H1 (cell line): Measurements from ENCODE around the gene CNTN3. TPM values are rescaled to one million over a fixed set of nuclear protein-coding genes. Genes with fewer than 3 reads are reported as not detected.

ENCODE experiments used
- CTCF ChIA-PET: fragments of 300-600 bp; sonication (Branson Sonifier 250); formaldehyde crosslinking; loops from one replicate; lab custom pipeline; 2021; ENCODE audit not compliant: partially characterized antibody; lab: Charles Lee
- POLR2A ChIA-PET: fragments of 300-600 bp; sonication (Branson Sonifier 250); formaldehyde crosslinking; loops from one replicate; lab custom pipeline; 2021; ENCODE audit warnings: inconsistent platforms; ENCODE audit not compliant: partially characterized antibody; lab: Charles Lee
- DNase-seq, 2 experiments: peaks; one replicate each; pipeline versions ENCODE4 v3.0.0 to v3.0.0-alpha.2; 2010 to 2022; ENCODE audit warnings: low spot score in 2 of 2, low read depth in 1 of 2, mixed read lengths in 1 of 2
- FAIRE-seq: peaks from 2 replicates; lab custom pipeline; 2011; peaks lifted over from hg19 to GRCh38; lab: Jason Lieb, UNC
- H2AFZ ChIP-seq: 2 replicates; pipeline ENCODE4 v1.8.1; 2012; ENCODE audit warnings: low read length, inconsistent platforms
- H2AK5ac ChIP-seq: 2 replicates; pipeline ENCODE4 v1.6.1; 2013; ENCODE audit warnings: low read depth, low read length
- H2BK120ac ChIP-seq: replicated peaks from 2 replicates; pipeline ENCODE3; 2013; ENCODE audit warnings: low read depth, low read length, inconsistent platforms
- H2BK12ac ChIP-seq: 2 replicates; pipeline ENCODE4 v1.6.1; 2013; ENCODE audit warnings: low read depth, low read length
- H2BK15ac ChIP-seq: 2 replicates; pipeline ENCODE4 v1.6.1; 2013; ENCODE audit warnings: low read length
- H2BK20ac ChIP-seq: 2 replicates; pipeline ENCODE4 v1.6.1; 2013; ENCODE audit warnings: low read length
- H2BK5ac ChIP-seq: 2 replicates; pipeline ENCODE4 v1.6.1; 2013; ENCODE audit warnings: low read depth, low read length
- H3K14ac ChIP-seq: 2 replicates; pipeline ENCODE4 v1.6.1; 2013; ENCODE audit warnings: inconsistent platforms; ENCODE audit not compliant: insufficient read length
- H3K18ac ChIP-seq: 2 replicates; pipeline ENCODE4 v1.6.1; 2013; ENCODE audit warnings: low read length; ENCODE audit errors: extremely low read depth
- H3K23ac ChIP-seq: 2 replicates; pipeline ENCODE4 v1.6.1; 2013; ENCODE audit warnings: inconsistent platforms; ENCODE audit not compliant: insufficient read length
- H3K23me2 ChIP-seq: 2 replicates; pipeline ENCODE4 v1.6.1; 2013; ENCODE audit warnings: low read depth, low read length
- H3K27ac ChIP-seq: 2 replicates; pipeline ENCODE4 v1.6.1; 2011; ENCODE audit warnings: low read depth, low read length, inconsistent platforms
- H3K27me3 ChIP-seq, 4 experiments: replicated peaks in 1 of 4; 1 replicate in 1 of 4; 2 replicates in 3 of 4; pipeline versions ENCODE4 v1.6.1 to v1.8.1; 2011 to 2013; ENCODE audit warnings: low read length in 3 of 4, mild to moderate bottlenecking in 3 of 4, inconsistent platforms in 2 of 4, mixed read lengths in 2 of 4, moderate library complexity in 1 of 4; ENCODE audit not compliant: control insufficient read depth in 3 of 4, insufficient read depth in 3 of 4; ENCODE audit errors: extremely low read depth in 1 of 4
- H3K36me3 ChIP-seq, 4 experiments: 2 replicates each; pipeline versions ENCODE4 v1.6.1 to v1.8.1; 2011 to 2013; ENCODE audit warnings: mild to moderate bottlenecking in 4 of 4, low read length in 3 of 4, moderate library complexity in 2 of 4, control low read depth in 1 of 4, inconsistent platforms in 1 of 4; ENCODE audit not compliant: insufficient read depth in 4 of 4, control insufficient read depth in 2 of 4
- H3K4ac ChIP-seq: replicated peaks from 2 replicates; pipeline ENCODE3; 2013; ENCODE audit warnings: low read length, low read depth, mixed read lengths, inconsistent platforms; ENCODE audit not compliant: insufficient read length
- H3K4me1 ChIP-seq, 4 experiments: replicated peaks in 1 of 4; 1 replicate in 1 of 4; 2 replicates in 3 of 4; pipeline versions ENCODE4 v1.6.1 to v1.8.1; 2011 to 2013; ENCODE audit warnings: low read length in 3 of 4, inconsistent platforms in 2 of 4, mixed read lengths in 1 of 4; ENCODE audit not compliant: insufficient read depth in 4 of 4, control insufficient read depth in 3 of 4
- H3K4me2 ChIP-seq, 2 experiments: 2 replicates each; pipeline versions ENCODE4 v1.6.1 to v1.8.1; 2011 to 2013; ENCODE audit warnings: low read depth in 2 of 2, low read length in 2 of 2, control low read depth in 1 of 2, inconsistent platforms in 1 of 2, mild to moderate bottlenecking in 1 of 2; ENCODE audit not compliant: insufficient read depth in 1 of 2
- H3K4me3 ChIP-seq, 4 experiments: fragments of 200-600, 300-600 bp in 1 of 4; sonication (generic), shearing (Covaris generic), sonication (Bioruptor Twin) in 1 of 4; 2 replicates each; pipeline versions ENCODE4 v1.5.1 to v1.8.1; 2011 to 2016; ENCODE audit warnings: low read length in 4 of 4, low read depth in 3 of 4, control low read depth in 2 of 4, inconsistent platforms in 2 of 4, mild to moderate bottlenecking in 2 of 4, mixed read lengths in 1 of 4, moderate library complexity in 1 of 4; ENCODE audit not compliant: insufficient read depth in 2 of 4; ENCODE audit errors: extremely low read depth in 1 of 4
- H3K56ac ChIP-seq: replicated peaks from 2 replicates; pipeline ENCODE3; 2013; ENCODE audit warnings: low read depth, mild to moderate bottlenecking, mixed read lengths, low read length, inconsistent platforms; ENCODE audit not compliant: insufficient read length
- H3K79me1 ChIP-seq: 2 replicates; pipeline ENCODE4 v1.6.1; 2013; ENCODE audit warnings: low read depth, low read length, control low read depth
- H3K79me2 ChIP-seq, 2 experiments: 2 replicates each; pipeline versions ENCODE4 v1.6.1 to v1.8.1; 2012 to 2013; ENCODE audit warnings: low read length in 2 of 2, mild to moderate bottlenecking in 2 of 2, inconsistent platforms in 1 of 2; ENCODE audit not compliant: insufficient read depth in 2 of 2, control insufficient read depth in 1 of 2
- H3K9ac ChIP-seq, 4 experiments: replicated peaks in 1 of 4; 1 replicate in 1 of 4; 2 replicates in 3 of 4; pipeline versions ENCODE4 v1.6.1 to v1.8.1; 2011 to 2013; ENCODE audit warnings: low read depth in 3 of 4, low read length in 3 of 4, control low read depth in 2 of 4, mild to moderate bottlenecking in 2 of 4, moderate library complexity in 2 of 4, inconsistent platforms in 1 of 4; ENCODE audit errors: extremely low read depth in 1 of 4
- H3K9me3 ChIP-seq, 2 experiments: 2 replicates each; pipeline versions ENCODE4 v1.6.1 to v1.8.1; 2012 to 2013; ENCODE audit warnings: mild to moderate bottlenecking in 2 of 2, moderate library complexity in 2 of 2, control low read depth in 1 of 2, inconsistent platforms in 1 of 2, low read depth in 1 of 2, low read length in 1 of 2, mixed read lengths in 1 of 2; ENCODE audit not compliant: insufficient read depth in 2 of 2
- H4K20me1 ChIP-seq, 2 experiments: replicated peaks in 1 of 2; 2 replicates each; pipeline versions ENCODE3 to v1.8.1; 2011 to 2013; ENCODE audit warnings: inconsistent platforms in 2 of 2, low read length in 2 of 2, mild to moderate bottlenecking in 1 of 2; ENCODE audit not compliant: insufficient read depth in 2 of 2, control insufficient read depth in 1 of 2
- H4K5ac ChIP-seq: 2 replicates; pipeline ENCODE4 v1.6.1; 2013; ENCODE audit warnings: low read length, low read depth, mixed read lengths, inconsistent platforms; ENCODE audit not compliant: insufficient read length
- H4K8ac ChIP-seq: 2 replicates; pipeline ENCODE4 v1.8.0; 2013; ENCODE audit warnings: mild to moderate bottlenecking, moderate library complexity, low read length, inconsistent platforms; ENCODE audit not compliant: insufficient read depth; ENCODE audit errors: extremely low read depth
- H4K91ac ChIP-seq: replicated peaks from 2 replicates; pipeline ENCODE3; 2013; ENCODE audit warnings: low read length, mixed read lengths, inconsistent platforms; ENCODE audit not compliant: insufficient read length
- TBP ChIP-seq: IDR thresholded peaks from 2 replicates; pipeline ENCODE4 v1.6.1; 2011; ENCODE audit warnings: low read depth, low read length, improper control_type of control experiment
- TEAD4 ChIP-seq: IDR thresholded peaks from 2 replicates; pipeline ENCODE4 v1.6.1; 2012; ENCODE audit warnings: low read depth, low read length, inconsistent platforms, mixed read lengths
- WGBS, 2 experiments: shearing (Covaris generic) in 1 of 2; methylation state at CpG; one replicate each; pipeline versions ENCODE4 v1.1.6 to v1.1.7; 2013 to 2015; ENCODE audit warnings: low lambda C conversion rate in 2 of 2, mixed read lengths in 2 of 2, inconsistent platforms in 1 of 2, low coverage in 1 of 2, missing lambda C conversion rate in 1 of 2; ENCODE audit not compliant: insufficient replicate concordance in 2 of 2, insufficient coverage in 1 of 2, insufficient read length in 1 of 2; ENCODE audit errors: extremely low coverage in 1 of 2, missing lambda C conversion rate in 1 of 2; 5-methylcytosine and 5-hydroxymethylcytosine counted together
- polyA plus RNA-seq, 7 experiments: library from polyadenylated mRNA; depleted of rRNA in 3 of 7; stranded (reverse) in 5 of 7; unstranded in 2 of 7; fragments of >200 nt in 5 of 7; fragments of 200-250 nt in 2 of 7; gene quantifications; 1 replicate in 5 of 7; 2 replicates in 1 of 7; 4 replicates in 1 of 7; pipeline versions ENCODE4 v1.2.1 to v1.2.3, GENCODE V29; 2011 to 2013; ENCODE audit warnings: missing spikeins in 2 of 7, mixed read lengths in 2 of 7
- total RNA-seq: library from RNA; stranded (reverse); fragmentation: NEBNext Ultra II Directional; extraction: Animal tissue kit (Norgen Biotek cat#: 25700); gene quantifications from 2 replicates; pipeline ENCODE4 v1.2.1, GENCODE V29; 2021

CNTN3 gene
- total and polyA plus RNA-seq, 2 of the 8 experiments (the other 6 are each of a cell fraction or from before 2014, with no cell fraction given), result 0.11 to 0.13 TPM

DNA sequence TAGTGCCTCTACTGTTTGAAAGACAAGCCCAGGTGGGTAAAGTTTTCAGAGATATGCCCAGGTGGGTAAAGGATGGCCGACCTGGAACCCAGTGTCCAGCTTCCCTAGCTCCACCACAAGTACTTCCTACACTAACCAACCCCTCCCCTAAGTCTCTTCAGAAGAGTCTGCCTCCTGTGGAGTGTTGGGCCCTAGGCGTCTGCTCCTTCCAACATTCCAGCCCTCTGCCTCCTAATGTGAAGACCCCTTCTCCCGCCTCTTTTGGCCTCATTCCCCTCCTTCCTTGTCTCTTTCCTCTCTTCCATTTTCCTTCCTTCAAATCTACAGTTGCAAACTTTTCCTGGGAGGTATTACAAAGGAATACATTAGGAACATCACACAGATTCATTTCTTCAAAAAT, 38.6 kb downstream of the CNTN3 start:
- H3K4me3 ChIP-seq, result no peak overlapping the region
- no peak overlapping the region for H3K56ac ChIP-seq
- no peak overlapping the region for H3K18ac ChIP-seq
- H3K4ac ChIP-seq, result no peak overlapping the region
- no peak overlapping the region for H4K8ac ChIP-seq
- no peaks in the 10 kb centered on the region for H3K9me3 ChIP-seq
- DNase-seq (no peak), FAIRE-seq (no peak)
- H2AK5ac ChIP-seq, result no peak overlapping the region
- no peaks in the 10 kb centered on the region for H3K27me3 ChIP-seq
- H2BK120ac ChIP-seq, result no peak overlapping the region
- no peak overlapping the region for H3K23ac ChIP-seq
- no peaks in the 10 kb centered on the region for H3K79me2 ChIP-seq
- peak; percentile 50; the same call in 1 of the 2 replicates for TF ChIP-seq TEAD4
- no peak for TF ChIP-seq TBP
- no peaks in the 10 kb centered on the region for H4K20me1 ChIP-seq
- no peak overlapping the region for H2BK20ac ChIP-seq
- WGBS, 2 experiments, result 73% methylated on average over 3 of the region's 3 CpGs; no CpG with 5 or more reads in 1 of the 2 experiments
- no peak overlapping the region for H2BK15ac ChIP-seq
- POLR2A ChIA-PET, result no interaction called here
- no peaks in the 10 kb centered on the region for H3K4me1 ChIP-seq
- CTCF ChIA-PET, result no interaction called here
- no peak overlapping the region for H2BK5ac ChIP-seq
- no peak overlapping the region for H3K9ac ChIP-seq
- H4K5ac ChIP-seq, result no peak overlapping the region
- no peak overlapping the region for H2BK12ac ChIP-seq
- H2AFZ ChIP-seq, result no peak overlapping the region
- no peaks in the 10 kb centered on the region; the same call in 1 of the 2 replicates for H3K23me2 ChIP-seq
- no peak overlapping the region for H3K14ac ChIP-seq
- no peak overlapping the region for H3K4me2 ChIP-seq
- no peaks in the 10 kb centered on the region for H3K36me3 ChIP-seq
- H3K79me1 ChIP-seq, result no peaks in the 10 kb centered on the region
- H4K91ac ChIP-seq, result no peak overlapping the region
- no peak overlapping the region for H3K27ac ChIP-seq
